ENCODE measurements around the gene RBP3.

Gene RBP3

GRCh38 chr10:47348138-47348651, at the start of gene RBP3:
TSS of gene RBP3 (plus strand) at chr10:47348363. CDS start at chr10:47348485, 122 bp downstream.
- DNase-seq (ENCODE audit: low read depth) = no peak

- DNase-seq (ENCODE audit: low read depth) = no peak
Measured at GRCh38 chr10:47298715-47299114, 49.4 kb upstream of the RBP3 start.

GRCh38 chr10:47299611-47300428, 48.3 kb upstream of the RBP3 start, which contains the start of gene GDF10:
TSS of gene GDF10 (plus strand) at chr10:47300197. CDS start at chr10:47300652, 455 bp downstream.
- DNase-seq (ENCODE audit: low read depth) = no peak

GRCh38 chr10:47300429-47300931, 47.7 kb upstream of the RBP3 start:
- no peak for DNase-seq (ENCODE audit: low read depth)

GRCh38 chr10:47301833-47302232, 46.3 kb upstream of the RBP3 start:
- no peak for DNase-seq (ENCODE audit: low read depth)

GRCh38 chr10:47303105-47303504, 45.1 kb upstream of the RBP3 start:
- DNase-seq (ENCODE audit: low read depth) = no peak

- no peak for DNase-seq (ENCODE audit: low read depth)
Measured at GRCh38 chr10:47303866-47304265, 44.3 kb upstream of the RBP3 start.

- no peak for DNase-seq (ENCODE audit: low read depth)
Measured at GRCh38 chr10:47305566-47305965, 42.6 kb upstream of the RBP3 start.

GRCh38 chr10:47306387-47307210, 41.6 kb upstream of the RBP3 start:
- no peak for DNase-seq (ENCODE audit: low read depth)

- DNase-seq (ENCODE audit: low read depth) = no peak
Measured at GRCh38 chr10:47307381-47307780, 40.8 kb upstream of the RBP3 start.

- no peak for DNase-seq (ENCODE audit: low read depth)
Measured at GRCh38 chr10:47308775-47309174, 39.4 kb upstream of the RBP3 start.

GRCh38 chr10:47309408-47310089, 38.6 kb upstream of the RBP3 start:
- DNase-seq (ENCODE audit: low read depth) = peak; percentile 7

GRCh38 chr10:47310090-47310505, 38.1 kb upstream of the RBP3 start:
- DNase-seq (ENCODE audit: low read depth) = no peak

GRCh38 chr10:47311193-47311931, 36.8 kb upstream of the RBP3 start:
- no peak for DNase-seq (ENCODE audit: low read depth)

- DNase-seq (ENCODE audit: low read depth) = peak; percentile 65
Measured at GRCh38 chr10:47311932-47312662, 36.1 kb upstream of the RBP3 start.

- DNase-seq (ENCODE audit: low read depth) = no peak
Measured at GRCh38 chr10:47312663-47312995, 35.5 kb upstream of the RBP3 start.

- no peak for DNase-seq (ENCODE audit: low read depth)
Measured at GRCh38 chr10:47314416-47314970, 33.7 kb upstream of the RBP3 start.

GRCh38 chr10:47315421-47315820, 32.7 kb upstream of the RBP3 start:
- DNase-seq (ENCODE audit: low read depth) = no peak

GRCh38 chr10:47316131-47316530, 32.0 kb upstream of the RBP3 start:
- no peak for DNase-seq (ENCODE audit: low read depth)

- no peak for DNase-seq (ENCODE audit: low read depth)
Measured at GRCh38 chr10:47317251-47317650, 30.9 kb upstream of the RBP3 start.
